ENCODE measurements around the gene GLIPR2. TPM values are rescaled to one million over a fixed set of nuclear protein-coding genes. Genes with fewer than 3 reads are reported as not detected.
A peak's percentile ranks its signal among the peaks of the same experiment; 100 is the strongest.
"Not testable (repeated sequence)": the region's sequence is repeated elsewhere in the genome, so short reads cannot be mapped to it uniquely, and the experiment has no call there.

Gene GLIPR2
- polyA plus RNA-seq, 3 donors: 213 to 528 (median 520) TPM

DNA sequence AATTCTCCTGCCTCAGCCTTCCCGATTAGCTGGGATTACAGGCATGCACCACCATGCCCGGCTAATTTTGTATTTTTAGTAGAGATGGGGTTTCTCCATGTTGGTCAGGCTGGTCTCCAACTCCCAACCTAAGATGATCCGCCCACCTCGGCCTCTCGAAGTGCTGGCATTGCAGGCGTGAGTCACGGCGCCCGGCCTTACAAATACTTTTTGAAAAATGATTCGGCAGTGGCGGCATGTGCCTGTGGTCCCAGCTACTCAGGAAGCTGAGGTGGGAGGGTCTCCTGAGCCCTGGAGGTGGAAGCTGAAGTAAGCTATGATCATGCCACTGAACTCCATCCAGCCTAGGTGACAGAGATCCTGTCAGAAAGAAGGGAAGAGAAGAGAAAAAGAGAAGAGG is 23.6 kb downstream of the GLIPR2 start:
- not testable (repeated sequence) for DNase-seq; H3K4me3 ChIP-seq (replicated peaks in 1 of 3; ENCODE audit: low read depth in 2 of 3, low read length in 3 of 3); H3K9me3 Mint-ChIP-seq; H3K4me3 Mint-ChIP-seq; H3K9me3 ChIP-seq (replicated peaks in 1 of 2; ENCODE audit: control insufficient read depth in 1 of 2, insufficient read depth in 1 of 2, low read length in 2 of 2); H4K20me1 ChIP-seq (ENCODE audit: insufficient read depth, low read length); H3K9ac ChIP-seq (ENCODE audit: insufficient read depth, low read length, poor library complexity, severe bottlenecking); H3K27me3 Mint-ChIP-seq (ENCODE audit: low read depth in 3 of 3); H3K27ac ChIP-seq (ENCODE audit: low read depth in 1 of 2, low read length in 2 of 2); H3K4me2 ChIP-seq (replicated peaks; ENCODE audit: extremely low read depth, low read length, poor library complexity, severe bottlenecking); H2AFZ ChIP-seq (ENCODE audit: insufficient read depth, low read depth, low read length, poor library complexity, severe bottlenecking); H3K27me3 ChIP-seq (ENCODE audit: control insufficient read depth in 2 of 2, insufficient read depth in 2 of 2, low read length in 2 of 2)
- Mint-ChIP-seq H3K27ac (peak overlapping the region in 3 of 7 donors; percentile 42 to 85 (median 49)), H3K36me3 (peaks cover 64 to 82% of the 10 kb centered on the region in 2 donors), H3K4me1 (peaks cover 28% of the 10 kb centered on the region)
- H3K4me1 ChIP-seq (ENCODE audit: control insufficient read depth in 1 of 2, insufficient read depth in 2 of 2, low read length in 2 of 2): peaks cover 24 to 34% of the 10 kb centered on the region in 2 donors
- intact Hi-C loops (cut with micrococcal nuclease): loop anchor here (10.0 kb wide), 1 partner anchor 125 kb away; the partner anchor contains the start of gene RECK (in 2 of the 2)
- H3K79me2 ChIP-seq (ENCODE audit: insufficient read depth, low read length): peaks cover 26% of the 10 kb centered on the region
- peaks cover 52 to 71% of the 10 kb centered on the region in 2 donors for H3K36me3 ChIP-seq (replicated peaks in 1 of 2; ENCODE audit: control insufficient read depth in 1 of 2, insufficient read depth in 2 of 2, low read length in 2 of 2)
- WGBS (ENCODE audit: insufficient coverage): 78% methylated on average over 3 of the region's 11 CpGs

DNA sequence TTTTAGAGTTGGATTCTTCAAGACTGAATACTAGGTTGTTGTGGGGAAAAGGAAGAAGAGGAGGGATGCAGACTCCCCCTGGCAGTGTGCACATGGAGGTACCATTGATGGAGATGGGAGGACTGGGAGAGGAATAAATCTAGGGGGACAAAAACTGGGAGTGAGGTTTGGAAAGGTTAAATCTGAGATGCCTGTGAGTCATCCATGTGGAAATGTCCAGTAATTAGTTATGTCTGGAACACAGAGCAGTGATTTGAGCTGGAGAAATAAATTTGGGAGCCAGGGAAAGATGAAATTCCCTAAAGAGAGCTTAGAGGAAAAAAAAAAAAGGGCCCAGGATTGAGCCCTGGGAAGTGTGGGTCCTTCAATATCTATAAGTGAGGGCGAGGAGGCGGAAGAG is 24.7 kb downstream of the GLIPR2 start:
- Mint-ChIP-seq H3K4me3 (no peak overlapping the region), H3K4me1 (peaks cover 32% of the 10 kb centered on the region), H3K27ac (peak overlapping the region in 6 of 7 donors; percentile 7 to 70 (median 52)), H3K9me3 (peaks cover 0 to 3% (median 1%) of the 10 kb centered on the region in 7 donors), H3K36me3 (peaks cover 61 to 71% of the 10 kb centered on the region in 2 donors), H3K27me3 (ENCODE audit: low read depth in 3 of 3) (peaks cover 0 to 2% (median 0%) of the 10 kb centered on the region in 3 donors)
- Histone ChIP-seq H3K27me3 (ENCODE audit: control insufficient read depth in 2 of 2, insufficient read depth in 2 of 2, low read length in 2 of 2) (no peaks in the 10 kb centered on the region), H3K9me3 (replicated peaks in 1 of 2; ENCODE audit: control insufficient read depth in 1 of 2, insufficient read depth in 1 of 2, low read length in 2 of 2) (no peaks in the 10 kb centered on the region), H4K20me1 (ENCODE audit: insufficient read depth, low read length) (peaks cover 9% of the 10 kb centered on the region), H3K36me3 (replicated peaks in 1 of 2; ENCODE audit: control insufficient read depth in 1 of 2, insufficient read depth in 2 of 2, low read length in 2 of 2) (peaks cover 46 to 61% of the 10 kb centered on the region in 2 donors), H3K9ac (ENCODE audit: insufficient read depth, low read length, poor library complexity, severe bottlenecking) (no peak overlapping the region), H3K27ac (ENCODE audit: low read depth in 1 of 2, low read length in 2 of 2) (no peak overlapping the region), H3K4me3 (replicated peaks in 1 of 3; ENCODE audit: low read depth in 2 of 3, low read length in 3 of 3) (no peak overlapping the region), H2AFZ (ENCODE audit: insufficient read depth, low read depth, low read length, poor library complexity, severe bottlenecking) (no peak overlapping the region), H3K4me2 (replicated peaks; ENCODE audit: extremely low read depth, low read length, poor library complexity, severe bottlenecking) (no peak overlapping the region), H3K79me2 (ENCODE audit: insufficient read depth, low read length) (peaks cover 17% of the 10 kb centered on the region), H3K4me1 (ENCODE audit: control insufficient read depth in 1 of 2, insufficient read depth in 2 of 2, low read length in 2 of 2) (peaks cover 24 to 39% of the 10 kb centered on the region in 2 donors)
- intact Hi-C loops (cut with micrococcal nuclease): loop anchor here (10.0 kb wide), 1 partner anchor 126 kb away; the partner anchor contains the start of gene RECK (in 2 of the 2)
- DNase-seq: no peak
- 100% methylated on average over 2 of the region's 2 CpGs for WGBS (ENCODE audit: insufficient coverage)
- TF ChIP-seq, protein P1, sequence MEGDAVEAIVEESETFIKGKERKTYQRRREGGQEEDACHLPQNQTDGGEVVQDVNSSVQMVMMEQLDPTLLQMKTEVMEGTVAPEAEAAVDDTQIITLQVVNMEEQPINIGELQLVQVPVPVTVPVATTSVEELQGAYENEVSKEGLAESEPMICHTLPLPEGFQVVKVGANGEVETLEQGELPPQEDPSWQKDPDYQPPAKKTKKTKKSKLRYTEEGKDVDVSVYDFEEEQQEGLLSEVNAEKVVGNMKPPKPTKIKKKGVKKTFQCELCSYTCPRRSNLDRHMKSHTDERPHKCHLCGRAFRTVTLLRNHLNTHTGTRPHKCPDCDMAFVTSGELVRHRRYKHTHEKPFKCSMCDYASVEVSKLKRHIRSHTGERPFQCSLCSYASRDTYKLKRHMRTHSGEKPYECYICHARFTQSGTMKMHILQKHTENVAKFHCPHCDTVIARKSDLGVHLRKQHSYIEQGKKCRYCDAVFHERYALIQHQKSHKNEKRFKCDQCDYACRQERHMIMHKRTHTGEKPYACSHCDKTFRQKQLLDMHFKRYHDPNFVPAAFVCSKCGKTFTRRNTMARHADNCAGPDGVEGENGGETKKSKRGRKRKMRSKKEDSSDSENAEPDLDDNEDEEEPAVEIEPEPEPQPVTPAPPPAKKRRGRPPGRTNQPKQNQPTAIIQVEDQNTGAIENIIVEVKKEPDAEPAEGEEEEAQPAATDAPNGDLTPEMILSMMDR (IDR thresholded peaks at IDR 0.05): no peak
